ENCODE data around the gene THEM5.

THEM5 gene

GRCh38 chr1:151839457-151840403 is 13.8 kb downstream of the THEM5 start, which contains the start of gene C2CD4D:
Gene C2CD4D (minus strand): TSS chr1:151839820. CDS start chr1:151838989, 831 bp downstream.
- no peak for DNase-seq (ENCODE audit: low read depth)
- H3K4me3 ChIP-seq (ENCODE audit: low read length) = no peak within 1 kb of the TSS
- TF ChIP-seq CTCF (conservative IDR thresholded peaks at IDR 0.05; ENCODE audit: low read length) = no peak

- no peak for TF ChIP-seq CTCF (conservative IDR thresholded peaks at IDR 0.05; ENCODE audit: low read length)
- no peak overlapping the region for H3K4me3 ChIP-seq (ENCODE audit: low read length)
- no peak for DNase-seq (ENCODE audit: low read depth)
These were observed 14.5 kb downstream of the THEM5 start for GRCh38 chr1:151839082-151839412.

GRCh38 chr1:151838222-151839081 is 15.1 kb downstream of the THEM5 start:
- DNase-seq (ENCODE audit: low read depth) = no peak
- H3K4me3 ChIP-seq (ENCODE audit: low read length) = no peak overlapping the region
- TF ChIP-seq CTCF (conservative IDR thresholded peaks at IDR 0.05; ENCODE audit: low read length) = no peak

- DNase-seq (ENCODE audit: low read depth) = no peak
- no peak for TF ChIP-seq CTCF (conservative IDR thresholded peaks at IDR 0.05; ENCODE audit: low read length)
- no peak overlapping the region for H3K4me3 ChIP-seq (ENCODE audit: low read length)
These were observed 15.7 kb downstream of the THEM5 start for GRCh38 chr1:151837884-151838221.

GRCh38 chr1:151837197-151837596 is 16.3 kb downstream of the THEM5 start:
- no peak overlapping the region for H3K4me3 ChIP-seq (ENCODE audit: low read length)
- DNase-seq (ENCODE audit: low read depth) = no peak
- TF ChIP-seq CTCF (conservative IDR thresholded peaks at IDR 0.05; ENCODE audit: low read length) = no peak

GRCh38 chr1:151835596-151835995 is 17.9 kb downstream of the THEM5 start:
- TF ChIP-seq CTCF (conservative IDR thresholded peaks at IDR 0.05; ENCODE audit: low read length) = no peak

More at GRCh38 chr1:151835596-151835995, 17.9 kb downstream of the THEM5 start:
- no peak overlapping the region for H3K4me3 ChIP-seq (ENCODE audit: low read length)
- DNase-seq (ENCODE audit: low read depth) = no peak

Measured in AG10803 (cell line).